ENCODE measurements around the gene NSMCE3. TPM values are rescaled to one million over a fixed set of nuclear protein-coding genes. Genes with fewer than 3 reads are reported as not detected.

The NSMCE3 gene
- 14.5 TPM for total RNA-seq

GRCh38 chr15:29269485-29270168 is at the start of gene NSMCE3:
NSMCE3 (minus strand) TSS chr15:29269822; CDS start chr15:29269705, 117 bp downstream.

Small RNA genes within 50 kb of the gene (small RNA-seq; reads per million reads assigned to genes)
- gene RF00201 = not detected
